PFSK-1 (cell line): ENCODE data around the gene PCBD1. TPM values are rescaled to one million over a fixed set of nuclear protein-coding genes. Genes with fewer than 3 reads are reported as not detected.

Source experiments
- FOXP2 ChIP-seq: optimal IDR thresholded peaks from 2 replicates; pipeline ENCODE3; 2011; ENCODE audit warnings: borderline replicate concordance, control low read depth, inconsistent platforms; ENCODE audit not compliant: insufficient read depth; ENCODE audit errors: extremely low read length, extremely low read depth
- POLR2AphosphoS5 ChIP-seq: IDR thresholded peaks from 2 replicates; pipeline ENCODE4 v1.6.1; 2012; ENCODE audit warnings: low read depth, mild to moderate bottlenecking, control low read depth, low read length, moderate library complexity
- SIN3A ChIP-seq: IDR thresholded peaks from 2 replicates; pipeline ENCODE4 v1.6.1; 2012; ENCODE audit warnings: mild to moderate bottlenecking, low read length, moderate library complexity, borderline replicate concordance; ENCODE audit not compliant: insufficient read depth
- TAF1 ChIP-seq: IDR thresholded peaks from 2 replicates; pipeline ENCODE4 v1.6.1; 2012; ENCODE audit warnings: low read length, control low read depth, borderline replicate concordance; ENCODE audit not compliant: insufficient read depth
- polyA plus RNA-seq: library from polyadenylated mRNA; unstranded; fragments of >200 nt; gene quantifications from one replicate; pipeline ENCODE4 v1.2.1, GENCODE V29; 2012; ENCODE audit warnings: low read depth, missing spikeins; ENCODE audit not compliant: insufficient read length
- TF ChIP-seq, protein P1 (sequence below), 2 experiments: IDR thresholded peaks; 2 replicates each; pipeline versions ENCODE4 v1.6.1 to v1.8.0; 2011 to 2012; ENCODE audit warnings: low read depth in 2 of 2, low read length in 2 of 2, control low read depth in 1 of 2, inconsistent platforms in 1 of 2, mild to moderate bottlenecking in 1 of 2, moderate library complexity in 1 of 2; ENCODE audit not compliant: insufficient read depth in 1 of 2

Gene PCBD1
- polyA plus RNA-seq, result 56.9 TPM

DNA sequence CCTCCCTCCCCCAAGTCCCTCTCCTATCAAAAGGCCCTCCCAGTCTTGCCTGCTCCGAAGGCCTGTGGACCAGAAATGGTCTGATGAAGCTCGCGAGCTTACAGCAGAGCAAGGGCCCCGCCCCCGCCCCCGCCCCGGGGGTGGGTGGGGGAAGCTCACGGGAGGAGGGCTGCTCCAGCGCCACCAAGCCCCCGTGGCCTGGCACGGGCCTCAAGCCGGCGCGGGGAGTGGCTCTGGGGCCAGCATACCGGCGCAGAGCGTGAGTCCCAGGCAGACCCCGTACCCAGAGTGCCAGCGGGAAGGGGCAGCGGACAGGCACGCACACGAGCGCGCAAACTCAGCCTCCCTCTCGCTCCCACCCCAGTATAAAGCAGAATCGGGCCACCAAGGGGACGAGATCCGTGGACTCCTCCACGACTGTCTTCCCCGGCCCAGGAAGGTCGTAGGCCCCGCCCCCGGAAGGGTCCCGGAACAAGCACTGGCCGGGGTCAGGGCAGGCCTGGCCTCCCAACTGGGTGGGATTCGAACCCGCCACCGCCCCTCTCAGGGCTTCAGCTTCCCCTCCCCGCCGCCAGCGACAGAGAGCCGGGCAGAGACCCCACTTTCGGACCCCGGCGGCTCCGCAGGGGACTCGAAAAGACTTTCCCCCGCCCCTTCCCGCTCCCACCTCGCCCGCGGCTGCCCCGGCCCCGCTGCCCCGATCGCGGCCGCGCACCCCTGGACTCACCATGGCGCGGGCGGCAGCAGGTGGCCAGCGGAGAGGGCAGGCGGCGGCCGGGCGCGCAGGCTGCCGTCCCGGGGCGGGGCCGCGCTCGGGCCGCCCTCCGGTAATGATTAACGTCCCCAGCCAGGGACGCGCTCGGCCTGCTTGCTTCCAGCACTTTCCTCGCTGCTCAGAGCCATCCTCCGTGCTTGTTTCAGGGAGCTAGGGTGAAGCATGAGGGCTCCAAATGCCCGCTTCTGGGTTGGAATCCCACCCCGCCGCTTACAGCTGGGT lies at the start of gene PCBD1:
Gene PCBD1 (minus strand): TSS at position 762 of the 997 bp plus-strand sequence. CDS start 32 bp downstream, at position 730.
- TF ChIP-seq SIN3A (no peak), TAF1 (no peak), POLR2AphosphoS5 (peak; percentile 37; the same call in 1 of the 2 replicates), FOXP2 (peak; percentile 29)
- TF ChIP-seq, protein P1, sequence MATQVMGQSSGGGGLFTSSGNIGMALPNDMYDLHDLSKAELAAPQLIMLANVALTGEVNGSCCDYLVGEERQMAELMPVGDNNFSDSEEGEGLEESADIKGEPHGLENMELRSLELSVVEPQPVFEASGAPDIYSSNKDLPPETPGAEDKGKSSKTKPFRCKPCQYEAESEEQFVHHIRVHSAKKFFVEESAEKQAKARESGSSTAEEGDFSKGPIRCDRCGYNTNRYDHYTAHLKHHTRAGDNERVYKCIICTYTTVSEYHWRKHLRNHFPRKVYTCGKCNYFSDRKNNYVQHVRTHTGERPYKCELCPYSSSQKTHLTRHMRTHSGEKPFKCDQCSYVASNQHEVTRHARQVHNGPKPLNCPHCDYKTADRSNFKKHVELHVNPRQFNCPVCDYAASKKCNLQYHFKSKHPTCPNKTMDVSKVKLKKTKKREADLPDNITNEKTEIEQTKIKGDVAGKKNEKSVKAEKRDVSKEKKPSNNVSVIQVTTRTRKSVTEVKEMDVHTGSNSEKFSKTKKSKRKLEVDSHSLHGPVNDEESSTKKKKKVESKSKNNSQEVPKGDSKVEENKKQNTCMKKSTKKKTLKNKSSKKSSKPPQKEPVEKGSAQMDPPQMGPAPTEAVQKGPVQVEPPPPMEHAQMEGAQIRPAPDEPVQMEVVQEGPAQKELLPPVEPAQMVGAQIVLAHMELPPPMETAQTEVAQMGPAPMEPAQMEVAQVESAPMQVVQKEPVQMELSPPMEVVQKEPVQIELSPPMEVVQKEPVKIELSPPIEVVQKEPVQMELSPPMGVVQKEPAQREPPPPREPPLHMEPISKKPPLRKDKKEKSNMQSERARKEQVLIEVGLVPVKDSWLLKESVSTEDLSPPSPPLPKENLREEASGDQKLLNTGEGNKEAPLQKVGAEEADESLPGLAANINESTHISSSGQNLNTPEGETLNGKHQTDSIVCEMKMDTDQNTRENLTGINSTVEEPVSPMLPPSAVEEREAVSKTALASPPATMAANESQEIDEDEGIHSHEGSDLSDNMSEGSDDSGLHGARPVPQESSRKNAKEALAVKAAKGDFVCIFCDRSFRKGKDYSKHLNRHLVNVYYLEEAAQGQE (IDR thresholded peaks at IDR 0.05; ENCODE audit: insufficient read depth in 1 of 2, low read depth in 2 of 2, low read length in 2 of 2), result 0 out of 4 replicates have a peak, but pooled peaks of 1 of the 2 experiments have one; percentile 18

DNA sequence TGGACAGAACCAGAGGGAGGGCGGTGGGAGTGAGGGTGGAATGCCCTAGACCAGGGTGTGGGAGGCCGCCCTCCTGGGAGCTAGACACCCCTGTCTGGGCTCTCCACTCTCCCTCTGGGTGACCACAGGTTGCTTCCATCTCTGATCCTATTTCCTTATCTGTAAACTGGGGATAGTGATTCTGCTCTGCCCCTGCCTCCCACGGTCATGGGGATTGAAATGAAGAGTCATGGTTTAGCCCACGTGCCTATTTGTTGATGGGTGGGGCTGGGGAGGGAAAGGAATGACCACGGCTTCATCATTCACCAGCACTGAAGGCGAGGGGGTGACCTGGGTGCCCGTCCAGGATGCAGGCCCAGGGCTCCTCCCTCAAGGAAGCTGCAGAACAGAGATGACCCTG lies 49.3 kb upstream of the PCBD1 start:
- TF ChIP-seq FOXP2 (no peak), TAF1 (no peak)
- TF ChIP-seq, protein P1 (IDR thresholded peaks at IDR 0.05; ENCODE audit: insufficient read depth in 1 of 2, low read depth in 2 of 2, low read length in 2 of 2), result no peak

DNA sequence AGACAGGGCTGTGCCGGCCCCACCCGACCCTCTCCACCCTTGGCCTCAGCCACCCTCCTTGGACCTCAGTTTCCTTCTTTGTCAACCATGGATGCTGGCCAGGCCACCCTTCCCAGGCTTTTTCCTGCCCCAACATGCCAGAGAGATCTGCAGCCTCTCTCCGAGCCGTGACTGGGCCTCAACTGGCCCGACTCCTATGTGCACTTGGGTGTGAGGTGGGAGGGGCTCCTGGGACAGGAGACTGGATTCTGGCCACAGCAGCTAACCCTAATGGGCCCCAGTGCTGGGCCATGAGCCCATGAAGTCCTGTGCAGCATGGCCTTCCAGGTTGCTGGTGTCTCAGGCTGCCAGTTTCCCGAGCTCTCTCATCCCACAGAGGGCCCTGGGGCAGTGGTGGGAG lies 47.7 kb upstream of the PCBD1 start:
- TF ChIP-seq SIN3A, result no peak
- TF ChIP-seq, protein P1 (IDR thresholded peaks at IDR 0.05; ENCODE audit: insufficient read depth in 1 of 2, low read depth in 2 of 2, low read length in 2 of 2), result no peak
- no peak for TF ChIP-seq FOXP2
- no peak for TF ChIP-seq TAF1
- TF ChIP-seq POLR2AphosphoS5, result no peak

DNA sequence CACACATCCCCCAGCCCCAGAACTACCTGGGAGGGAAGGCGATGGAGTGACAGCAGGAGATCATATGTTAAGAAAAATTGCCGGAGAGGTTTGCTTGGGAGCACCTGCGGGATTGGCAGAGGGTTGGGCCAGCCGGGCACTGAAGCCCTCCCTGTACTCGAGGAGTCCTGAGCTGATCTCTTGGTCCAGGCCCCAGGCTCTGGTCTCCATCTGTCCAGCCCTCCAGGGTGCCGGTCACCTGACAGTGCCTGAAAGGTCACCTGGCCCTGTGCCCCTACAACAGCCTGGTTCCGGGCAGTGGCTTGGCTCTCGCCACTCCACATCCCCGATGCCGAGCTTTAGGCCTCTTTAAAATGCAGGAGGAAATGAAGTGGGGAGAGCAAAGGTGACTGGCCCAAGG lies 47.3 kb upstream of the PCBD1 start:
- TF ChIP-seq FOXP2 (no peak), POLR2AphosphoS5 (no peak)
- TF ChIP-seq, protein P1 (IDR thresholded peaks at IDR 0.05; ENCODE audit: insufficient read depth in 1 of 2, low read depth in 2 of 2, low read length in 2 of 2), result no peak

DNA sequence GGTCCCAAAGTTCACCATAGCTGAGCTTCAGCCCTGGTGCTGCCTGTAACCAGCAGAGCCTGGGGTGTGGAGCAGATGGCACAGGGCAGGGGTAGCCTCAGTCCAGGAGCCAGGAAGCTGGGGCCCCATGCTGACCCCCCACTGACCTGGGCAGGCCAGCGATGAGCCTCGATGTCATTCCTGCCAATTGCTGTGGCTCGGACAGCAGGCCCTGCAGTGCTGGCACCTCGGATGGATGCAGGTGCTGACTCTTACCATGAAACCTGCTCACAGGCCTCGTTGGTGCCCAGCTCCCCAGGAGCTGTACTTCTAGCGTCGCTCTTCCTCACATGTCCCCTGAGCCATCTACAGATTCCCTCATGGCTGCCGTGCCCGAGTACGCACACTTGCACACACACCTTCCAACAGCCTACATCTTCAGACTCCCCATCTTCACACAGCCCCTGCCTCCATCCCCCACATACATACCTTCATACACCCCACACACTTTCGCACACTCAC lies 46.8 kb upstream of the PCBD1 start:
- TF ChIP-seq POLR2AphosphoS5 (no peak), SIN3A (no peak), TAF1 (no peak), FOXP2 (no peak)
- TF ChIP-seq, protein P1 (IDR thresholded peaks at IDR 0.05; ENCODE audit: insufficient read depth in 1 of 2, low read depth in 2 of 2, low read length in 2 of 2), result no peak
